K562 (cell line): ENCODE data around the gene ZNF35. TPM values are rescaled to one million over a fixed set of nuclear protein-coding genes. Genes with fewer than 3 reads are reported as not detected.

Experiments
- BRD9 ChIP-seq: fragments of 450-650 bp; IDR thresholded peaks from 2 replicates; pipeline ENCODE4 v1.6.1; 2018; ENCODE audit warnings: low read depth; ENCODE audit not compliant: partially characterized antibody
- DPF2 ChIP-seq: fragments of 450-650 bp; IDR thresholded peaks from 2 replicates; pipeline ENCODE4 v1.6.1; 2016
- FOSL1 ChIP-seq: fragments of 200-800 bp; sonication (Bioruptor generic); conservative IDR thresholded peaks from 2 replicates; pipeline ENCODE4 v1.6.1; 2016; ENCODE audit warnings: missing genetic modification characterization, missing compliant biosample characterization
- FOXA1 ChIP-seq: fragments of 450-650 bp; IDR thresholded peaks from 2 replicates; pipeline ENCODE4 v1.6.1; 2016; ENCODE audit warnings: mild to moderate bottlenecking, borderline replicate concordance
- HNRNPUL1 ChIP-seq: fragments of 200-400 bp; formaldehyde crosslinking; IDR thresholded peaks from 2 replicates; pipeline ENCODE4 v1.6.1; 2017; ENCODE audit warnings: low read length
- JUN ChIP-seq, 2 experiments: sonication (generic) in 1 of 2; formaldehyde crosslinking in 1 of 2; IDR thresholded peaks; 2 replicates each; pipeline versions ENCODE4 v1.6.1 to v1.8.0; 2012 to 2022; ENCODE audit warnings: borderline replicate concordance in 2 of 2, mild to moderate bottlenecking in 2 of 2, improper control_type of control experiment in 1 of 2, low read depth in 1 of 2, low read length in 1 of 2, missing genetic modification reagents in 1 of 2
- KLF16 ChIP-seq: IDR thresholded peaks from 2 replicates; pipeline ENCODE4 v1.6.1; 2016; ENCODE audit warnings: antibody characterized with exemption
- NCOA4 ChIP-seq: fragments of 450-650 bp; IDR thresholded peaks from 2 replicates; pipeline ENCODE4 v1.6.1; 2018; ENCODE audit warnings: mild to moderate bottlenecking; ENCODE audit not compliant: partially characterized antibody
- RBM14 ChIP-seq: fragments of 200-400 bp; formaldehyde crosslinking; IDR thresholded peaks from 2 replicates; pipeline ENCODE4 v1.6.1; 2018; ENCODE audit warnings: low read depth, mild to moderate bottlenecking, low read length, moderate library complexity, borderline replicate concordance; ENCODE audit not compliant: insufficient read depth
- REST ChIP-seq, 2 experiments: fragments of 450-650 bp; formaldehyde crosslinking in 1 of 2; IDR thresholded peaks; 2 replicates each; pipeline versions ENCODE4 v1.4.0 to v1.6.1; 2014 to 2020; ENCODE audit warnings: mild to moderate bottlenecking in 2 of 2, borderline replicate concordance in 1 of 2, low read depth in 1 of 2
- RFX5 ChIP-seq: IDR thresholded peaks from 2 replicates; pipeline ENCODE4 v1.6.1; 2011; ENCODE audit warnings: low read depth, mild to moderate bottlenecking, improper control_type of control experiment, low read length
- RNF219 ChIP-seq: fragments of 250-450 bp; sonication (Bioruptor Pico); IDR thresholded peaks from 2 replicates; pipeline ENCODE4 v1.5.0; 2022; ENCODE audit warnings: mild to moderate bottlenecking
- TFAP4 ChIP-seq: sonication (generic); formaldehyde crosslinking; IDR thresholded peaks from 2 replicates; pipeline ENCODE4 v1.8.0; 2022; ENCODE audit warnings: missing genetic modification reagents, mild to moderate bottlenecking, moderate library complexity, borderline replicate concordance
- XRCC3 ChIP-seq: fragments of 450-650 bp; IDR thresholded peaks from 2 replicates; pipeline ENCODE4 v1.6.1; 2017; ENCODE audit warnings: mild to moderate bottlenecking, moderate library complexity
- ZBTB1 ChIP-seq: sonication (generic); formaldehyde crosslinking; IDR thresholded peaks from 2 replicates; pipeline ENCODE4 v1.8.1; 2023; ENCODE audit warnings: missing genetic modification reagents, low read depth, mild to moderate bottlenecking, borderline replicate concordance
- ZNF121 ChIP-seq: sonication (generic); formaldehyde crosslinking; conservative IDR thresholded peaks from 2 replicates; pipeline ENCODE4 v1.8.0; 2022; ENCODE audit warnings: missing genetic modification reagents
- ZNF224 ChIP-seq: sonication (generic); formaldehyde crosslinking; IDR thresholded peaks from 2 replicates; pipeline ENCODE4 v1.8.0; 2022; ENCODE audit warnings: mild to moderate bottlenecking, missing genetic modification reagents
- polyA plus RNA-seq, 8 experiments: library from polyadenylated mRNA; depleted of rRNA in 4 of 8; stranded (reverse) in 5 of 8; unstranded in 3 of 8; fragments of >200 nt; fragmentation: Nextera tagmentation in 2 of 8; fragmentation: Illumina TruSeq in 1 of 8; extraction: Ambion mirVana in 2 of 8; extraction: Trizol in 1 of 8; gene quantifications; 2 replicates each; pipeline versions ENCODE4 v1.2.1 to v1.2.3, GENCODE V29; 2011 to 2014; ENCODE audit warnings: inconsistent platforms in 1 of 8, missing spikeins in 1 of 8
- total RNA-seq, 7 experiments: library from RNA; depleted of rRNA in 6 of 7; stranded (reverse); fragments of >200 nt in 6 of 7; fragmentation: Illumina TruSeq in 2 of 7; extraction: Trizol in 2 of 7; gene quantifications; 2 replicates each; pipeline versions ENCODE4 v1.2.1 to v1.2.3, GENCODE V29; 2011 to 2021; ENCODE audit warnings: low replicate concordance in 1 of 7

ZNF35 gene
- total and polyA plus RNA-seq, 9 of the 15 experiments (the other 6 are each of a cell fraction or from before 2014, with no cell fraction given): 8.0 to 18.2 (median 14.8) TPM

- peak; percentile 85 for TF ChIP-seq REST (IDR thresholded peaks at IDR 0.05; ENCODE audit: borderline replicate concordance)
- peak; percentile 89 for TF ChIP-seq REST (CRISPR knock-in tag; IDR thresholded peaks at IDR 0.05; ENCODE audit: low read depth)
- TF ChIP-seq NCOA4: no peak
- TF ChIP-seq TFAP4 (CRISPR knock-in tag): peak; percentile 69; the same call in 1 of the 2 replicates
- TF ChIP-seq ZBTB1: no peak
- TF ChIP-seq DPF2: no peak
- TF ChIP-seq RBM14: no peak
- TF ChIP-seq RFX5: no peak
- peak; percentile 47 for TF ChIP-seq FOSL1 (tag)
- TF ChIP-seq FOXA1: no peak
- no peak for TF ChIP-seq KLF16
- no peak for TF ChIP-seq HNRNPUL1
- no peak for TF ChIP-seq ZNF121
- no peak for TF ChIP-seq JUN (IDR thresholded peaks at IDR 0.05; ENCODE audit: borderline replicate concordance, low read depth, low read length)
- no peak for TF ChIP-seq JUN (CRISPR knock-in tag; IDR thresholded peaks at IDR 0.05; ENCODE audit: borderline replicate concordance)
- no peak for TF ChIP-seq XRCC3
- no peak for TF ChIP-seq RNF219 (CRISPR knock-in tag)
- TF ChIP-seq BRD9: no peak
- no peak for TF ChIP-seq ZNF224 (CRISPR knock-in tag)
Observed at GRCh38 chr3:44624749-44625480, 23.6 kb upstream of the ZNF35 start, which contains the start of gene ZNF197 (continued).
